SK-N-SH treated with all-trans-retinoic acid at 6 μM for 48 hours (cell line): ENCODE results near the gene PRRG4.
A peak's percentile ranks its signal among the peaks of the same experiment; 100 is the strongest.

Experiments
- ATAC-seq: fragments of 200-7000 bp; cut with Tn5 transposase; 3 replicates; pipeline ENCODE4 v1.9.1; 2020; ENCODE audit warnings: mild to moderate bottlenecking, moderate library complexity
- ARNTL ChIP-seq: fragments of 450-650 bp; formaldehyde crosslinking; IDR thresholded peaks from 2 replicates; pipeline ENCODE4 v1.5.0; 2020; ENCODE audit warnings: low read depth, mild to moderate bottlenecking, moderate library complexity, borderline replicate concordance
- BACH2 ChIP-seq: fragments of 250-450 bp; sonication (Bioruptor Pico); IDR thresholded peaks from 2 replicates; pipeline ENCODE4 v1.9.0; 2021; ENCODE audit warnings: mild to moderate bottlenecking, borderline replicate concordance
- CSDC2 ChIP-seq: fragments of 250-450 bp; sonication (Bioruptor Pico); IDR thresholded peaks from 2 replicates; pipeline ENCODE4 v1.5.0; 2020; ENCODE audit warnings: mild to moderate bottlenecking, moderate library complexity
- ESRRG ChIP-seq: fragments of 250-450 bp; sonication (Bioruptor Pico); IDR thresholded peaks from 2 replicates; pipeline ENCODE4 v1.6.1; 2021; ENCODE audit warnings: mild to moderate bottlenecking
- GLIS3 ChIP-seq: fragments of 250-450 bp; sonication (Bioruptor Pico); IDR thresholded peaks from 2 replicates; pipeline ENCODE4 v1.5.0; 2020; ENCODE audit warnings: mild to moderate bottlenecking, moderate library complexity
- OSR1 ChIP-seq: fragments of 250-450 bp; sonication (Bioruptor Pico); IDR thresholded peaks from 2 replicates; pipeline ENCODE4 v1.8.0; 2022; ENCODE audit warnings: moderate library complexity, mild to moderate bottlenecking, inconsistent platforms
- PPARA ChIP-seq: fragments of 250-450 bp; sonication (Bioruptor Pico); IDR thresholded peaks from 2 replicates; pipeline ENCODE4 v1.5.0; 2020; ENCODE audit warnings: mild to moderate bottlenecking, borderline replicate concordance
- TCF4 ChIP-seq: fragments of 250-450 bp; sonication (Bioruptor Pico); IDR thresholded peaks from 2 replicates; pipeline ENCODE4 v1.8.0; 2021; ENCODE audit warnings: mild to moderate bottlenecking, moderate library complexity, borderline replicate concordance
- TOX ChIP-seq: fragments of 250-450 bp; sonication (Bioruptor Pico); IDR thresholded peaks from 2 replicates; pipeline ENCODE4 v1.8.0; 2021; ENCODE audit warnings: mild to moderate bottlenecking, moderate library complexity, borderline replicate concordance
- ZC3H10 ChIP-seq: fragments of 250-450 bp; sonication (Bioruptor Pico); IDR thresholded peaks from 2 replicates; pipeline ENCODE4 v1.5.1; 2021; ENCODE audit warnings: mild to moderate bottlenecking, moderate library complexity
- ZFP3 ChIP-seq: fragments of 250-450 bp; sonication (Bioruptor Pico); IDR thresholded peaks from 2 replicates; pipeline ENCODE4 v1.5.0; 2020; ENCODE audit warnings: mild to moderate bottlenecking, moderate library complexity
- ZFP30 ChIP-seq: fragments of 450-650 bp; formaldehyde crosslinking; IDR thresholded peaks from 2 replicates; pipeline ENCODE4 v1.5.0; 2022; ENCODE audit warnings: mild to moderate bottlenecking, moderate library complexity
- ZNF565 ChIP-seq: fragments of 450-650 bp; formaldehyde crosslinking; conservative IDR thresholded peaks from 2 replicates; pipeline ENCODE4 v1.5.0; 2020; ENCODE audit warnings: low read depth, mild to moderate bottlenecking, moderate library complexity
- ZNF70 ChIP-seq: fragments of 450-650 bp; formaldehyde crosslinking; IDR thresholded peaks from 2 replicates; pipeline ENCODE4 v1.5.0; 2020; ENCODE audit warnings: mild to moderate bottlenecking, moderate library complexity
- ZNF8 ChIP-seq: fragments of 450-650 bp; formaldehyde crosslinking; IDR thresholded peaks from 2 replicates; pipeline ENCODE4 v1.5.0; 2020; ENCODE audit warnings: mild to moderate bottlenecking, moderate library complexity
- TF ChIP-seq, protein P1 (sequence below): fragments of 250-450 bp; sonication (Bioruptor Pico); IDR thresholded peaks from 2 replicates; pipeline ENCODE4 v1.8.0; 2020; ENCODE audit warnings: mild to moderate bottlenecking, moderate library complexity, borderline replicate concordance
- TF ChIP-seq, protein P2 (sequence below): fragments of 250-450 bp; sonication (Bioruptor Pico); IDR thresholded peaks from 2 replicates; pipeline ENCODE4 v1.5.0; 2020; ENCODE audit warnings: mild to moderate bottlenecking, moderate library complexity
- TF ChIP-seq, protein P3 (sequence below): fragments of 250-450 bp; sonication (Bioruptor Pico); IDR thresholded peaks from 2 replicates; pipeline ENCODE4 v1.8.0; 2021; ENCODE audit warnings: low read depth, mild to moderate bottlenecking, moderate library complexity, borderline replicate concordance
- TF ChIP-seq, protein P4 (sequence below): fragments of 250-450 bp; sonication (Bioruptor Pico); IDR thresholded peaks from 2 replicates; pipeline ENCODE4 v1.5.1; 2020; ENCODE audit warnings: low read depth, mild to moderate bottlenecking, moderate library complexity

PRRG4 gene

DNA sequence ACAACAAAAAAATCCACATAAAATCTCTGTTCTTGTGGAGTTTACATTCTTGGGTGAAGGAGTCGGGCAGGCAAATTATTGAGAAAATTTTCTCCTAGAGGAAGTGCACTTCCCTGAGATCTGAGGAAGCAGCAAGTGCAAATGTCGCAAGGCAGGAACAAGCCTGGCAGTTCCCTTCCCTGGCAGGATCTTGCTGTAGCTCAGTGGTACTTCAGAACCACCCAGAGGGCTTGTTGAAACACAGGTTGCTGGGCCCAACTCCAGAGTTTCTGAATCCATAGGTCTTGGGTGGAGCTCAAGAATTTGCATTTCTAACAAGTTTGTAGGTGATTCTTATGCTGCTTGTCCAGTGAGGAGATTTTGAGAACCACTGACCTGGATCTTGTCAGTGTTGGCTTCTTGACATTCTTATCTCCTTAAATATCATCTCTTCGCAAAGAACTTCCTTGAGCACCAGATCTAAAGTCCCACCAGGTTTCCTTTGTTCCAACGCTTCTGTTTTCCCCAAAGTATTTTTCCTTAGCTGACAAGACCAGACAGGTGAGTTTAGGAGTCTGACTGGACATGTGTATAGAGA lies 72.5 kb downstream of the PRRG4 start:
- no peak for ATAC-seq
- no peak for TF ChIP-seq ZNF70 (CRISPR knock-in tag)

DNA sequence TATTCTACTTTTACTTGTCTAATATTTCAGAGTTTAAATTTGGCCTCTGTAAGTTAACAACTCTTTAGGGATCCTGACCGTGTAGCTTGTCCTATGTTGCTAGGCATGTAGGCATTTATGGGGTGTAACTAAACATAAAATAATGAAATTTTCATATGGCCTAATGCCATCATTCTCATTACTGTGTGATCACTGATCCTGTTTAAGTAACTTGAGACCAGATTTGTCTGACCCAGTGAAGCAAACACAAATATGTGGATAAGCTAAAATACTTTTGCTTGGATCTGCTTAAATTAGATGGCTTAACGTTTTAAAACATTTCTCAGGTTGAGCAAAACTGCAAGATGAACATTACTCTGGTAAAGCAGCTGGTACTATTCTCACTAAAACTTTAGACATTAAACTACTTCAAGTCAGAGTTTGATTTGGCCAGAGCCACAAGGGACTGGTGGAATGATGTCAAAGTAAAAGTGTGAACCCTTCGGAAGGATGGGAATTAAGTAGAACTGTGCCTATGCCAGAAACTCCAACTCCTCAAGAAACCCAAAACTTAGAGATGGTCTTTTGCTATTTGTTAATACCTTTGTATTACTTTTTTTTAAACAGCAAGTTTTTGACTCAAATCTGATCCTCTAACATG lies 75.4 kb downstream of the PRRG4 start:
- peak; percentile 44; the same call in 2 of the 3 replicates for ATAC-seq
- TF ChIP-seq CSDC2 (CRISPR knock-in tag): no peak
- TF ChIP-seq ARNTL (CRISPR knock-in tag): no peak
- TF ChIP-seq ZFP30 (CRISPR knock-in tag): no peak
- no peak for TF ChIP-seq TCF4 (CRISPR knock-in tag)
- TF ChIP-seq ZNF565 (CRISPR knock-in tag): no peak
- no peak for TF ChIP-seq BACH2 (CRISPR knock-in tag)
- TF ChIP-seq, protein P1, sequence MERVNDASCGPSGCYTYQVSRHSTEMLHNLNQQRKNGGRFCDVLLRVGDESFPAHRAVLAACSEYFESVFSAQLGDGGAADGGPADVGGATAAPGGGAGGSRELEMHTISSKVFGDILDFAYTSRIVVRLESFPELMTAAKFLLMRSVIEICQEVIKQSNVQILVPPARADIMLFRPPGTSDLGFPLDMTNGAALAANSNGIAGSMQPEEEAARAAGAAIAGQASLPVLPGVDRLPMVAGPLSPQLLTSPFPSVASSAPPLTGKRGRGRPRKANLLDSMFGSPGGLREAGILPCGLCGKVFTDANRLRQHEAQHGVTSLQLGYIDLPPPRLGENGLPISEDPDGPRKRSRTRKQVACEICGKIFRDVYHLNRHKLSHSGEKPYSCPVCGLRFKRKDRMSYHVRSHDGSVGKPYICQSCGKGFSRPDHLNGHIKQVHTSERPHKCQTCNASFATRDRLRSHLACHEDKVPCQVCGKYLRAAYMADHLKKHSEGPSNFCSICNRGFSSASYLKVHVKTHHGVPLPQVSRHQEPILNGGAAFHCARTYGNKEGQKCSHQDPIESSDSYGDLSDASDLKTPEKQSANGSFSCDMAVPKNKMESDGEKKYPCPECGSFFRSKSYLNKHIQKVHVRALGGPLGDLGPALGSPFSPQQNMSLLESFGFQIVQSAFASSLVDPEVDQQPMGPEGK (CRISPR knock-in tag): no peak
- TF ChIP-seq OSR1 (CRISPR knock-in tag): no peak
- no peak for TF ChIP-seq ZNF8 (CRISPR knock-in tag)
- TF ChIP-seq, protein P2, sequence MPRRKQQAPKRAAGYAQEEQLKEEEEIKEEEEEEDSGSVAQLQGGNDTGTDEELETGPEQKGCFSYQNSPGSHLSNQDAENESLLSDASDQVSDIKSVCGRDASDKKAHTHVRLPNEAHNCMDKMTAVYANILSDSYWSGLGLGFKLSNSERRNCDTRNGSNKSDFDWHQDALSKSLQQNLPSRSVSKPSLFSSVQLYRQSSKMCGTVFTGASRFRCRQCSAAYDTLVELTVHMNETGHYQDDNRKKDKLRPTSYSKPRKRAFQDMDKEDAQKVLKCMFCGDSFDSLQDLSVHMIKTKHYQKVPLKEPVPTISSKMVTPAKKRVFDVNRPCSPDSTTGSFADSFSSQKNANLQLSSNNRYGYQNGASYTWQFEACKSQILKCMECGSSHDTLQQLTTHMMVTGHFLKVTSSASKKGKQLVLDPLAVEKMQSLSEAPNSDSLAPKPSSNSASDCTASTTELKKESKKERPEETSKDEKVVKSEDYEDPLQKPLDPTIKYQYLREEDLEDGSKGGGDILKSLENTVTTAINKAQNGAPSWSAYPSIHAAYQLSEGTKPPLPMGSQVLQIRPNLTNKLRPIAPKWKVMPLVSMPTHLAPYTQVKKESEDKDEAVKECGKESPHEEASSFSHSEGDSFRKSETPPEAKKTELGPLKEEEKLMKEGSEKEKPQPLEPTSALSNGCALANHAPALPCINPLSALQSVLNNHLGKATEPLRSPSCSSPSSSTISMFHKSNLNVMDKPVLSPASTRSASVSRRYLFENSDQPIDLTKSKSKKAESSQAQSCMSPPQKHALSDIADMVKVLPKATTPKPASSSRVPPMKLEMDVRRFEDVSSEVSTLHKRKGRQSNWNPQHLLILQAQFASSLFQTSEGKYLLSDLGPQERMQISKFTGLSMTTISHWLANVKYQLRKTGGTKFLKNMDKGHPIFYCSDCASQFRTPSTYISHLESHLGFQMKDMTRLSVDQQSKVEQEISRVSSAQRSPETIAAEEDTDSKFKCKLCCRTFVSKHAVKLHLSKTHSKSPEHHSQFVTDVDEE: no peak
- no peak for TF ChIP-seq PPARA (CRISPR knock-in tag)
- TF ChIP-seq, protein P3, sequence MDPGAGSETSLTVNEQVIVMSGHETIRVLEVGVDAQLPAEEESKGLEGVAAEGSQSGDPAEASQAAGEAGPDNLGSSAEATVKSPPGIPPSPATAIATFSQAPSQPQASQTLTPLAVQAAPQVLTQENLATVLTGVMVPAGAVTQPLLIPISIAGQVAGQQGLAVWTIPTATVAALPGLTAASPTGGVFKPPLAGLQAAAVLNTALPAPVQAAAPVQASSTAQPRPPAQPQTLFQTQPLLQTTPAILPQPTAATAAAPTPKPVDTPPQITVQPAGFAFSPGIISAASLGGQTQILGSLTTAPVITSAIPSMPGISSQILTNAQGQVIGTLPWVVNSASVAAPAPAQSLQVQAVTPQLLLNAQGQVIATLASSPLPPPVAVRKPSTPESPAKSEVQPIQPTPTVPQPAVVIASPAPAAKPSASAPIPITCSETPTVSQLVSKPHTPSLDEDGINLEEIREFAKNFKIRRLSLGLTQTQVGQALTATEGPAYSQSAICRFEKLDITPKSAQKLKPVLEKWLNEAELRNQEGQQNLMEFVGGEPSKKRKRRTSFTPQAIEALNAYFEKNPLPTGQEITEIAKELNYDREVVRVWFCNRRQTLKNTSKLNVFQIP (CRISPR knock-in tag): no peak
- TF ChIP-seq TOX (CRISPR knock-in tag): no peak
- no peak for TF ChIP-seq ZFP3
- no peak for TF ChIP-seq ESRRG
- TF ChIP-seq ZC3H10 (CRISPR knock-in tag): no peak
- TF ChIP-seq, protein P4, sequence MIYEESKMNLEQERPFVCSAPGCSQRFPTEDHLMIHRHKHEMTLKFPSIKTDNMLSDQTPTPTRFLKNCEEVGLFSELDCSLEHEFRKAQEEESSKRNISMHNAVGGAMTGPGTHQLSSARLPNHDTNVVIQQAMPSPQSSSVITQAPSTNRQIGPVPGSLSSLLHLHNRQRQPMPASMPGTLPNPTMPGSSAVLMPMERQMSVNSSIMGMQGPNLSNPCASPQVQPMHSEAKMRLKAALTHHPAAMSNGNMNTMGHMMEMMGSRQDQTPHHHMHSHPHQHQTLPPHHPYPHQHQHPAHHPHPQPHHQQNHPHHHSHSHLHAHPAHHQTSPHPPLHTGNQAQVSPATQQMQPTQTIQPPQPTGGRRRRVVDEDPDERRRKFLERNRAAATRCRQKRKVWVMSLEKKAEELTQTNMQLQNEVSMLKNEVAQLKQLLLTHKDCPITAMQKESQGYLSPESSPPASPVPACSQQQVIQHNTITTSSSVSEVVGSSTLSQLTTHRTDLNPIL (CRISPR knock-in tag): no peak
- TF ChIP-seq GLIS3 (CRISPR knock-in tag): no peak
